ENCODE data around the gene CLPTM1L. TPM values are rescaled to one million over a fixed set of nuclear protein-coding genes. Genes with fewer than 3 reads are reported as not detected.
A peak's percentile ranks its signal among the peaks of the same experiment; 100 is the strongest.

Gene CLPTM1L, protein sequence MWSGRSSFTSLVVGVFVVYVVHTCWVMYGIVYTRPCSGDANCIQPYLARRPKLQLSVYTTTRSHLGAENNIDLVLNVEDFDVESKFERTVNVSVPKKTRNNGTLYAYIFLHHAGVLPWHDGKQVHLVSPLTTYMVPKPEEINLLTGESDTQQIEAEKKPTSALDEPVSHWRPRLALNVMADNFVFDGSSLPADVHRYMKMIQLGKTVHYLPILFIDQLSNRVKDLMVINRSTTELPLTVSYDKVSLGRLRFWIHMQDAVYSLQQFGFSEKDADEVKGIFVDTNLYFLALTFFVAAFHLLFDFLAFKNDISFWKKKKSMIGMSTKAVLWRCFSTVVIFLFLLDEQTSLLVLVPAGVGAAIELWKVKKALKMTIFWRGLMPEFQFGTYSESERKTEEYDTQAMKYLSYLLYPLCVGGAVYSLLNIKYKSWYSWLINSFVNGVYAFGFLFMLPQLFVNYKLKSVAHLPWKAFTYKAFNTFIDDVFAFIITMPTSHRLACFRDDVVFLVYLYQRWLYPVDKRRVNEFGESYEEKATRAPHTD
- total RNA-seq: 100 to 1,000 TPM in 1 of 4 donors, 10 to 100 TPM in 3; 62.6 to 132 (median 93.5) TPM

DNA sequence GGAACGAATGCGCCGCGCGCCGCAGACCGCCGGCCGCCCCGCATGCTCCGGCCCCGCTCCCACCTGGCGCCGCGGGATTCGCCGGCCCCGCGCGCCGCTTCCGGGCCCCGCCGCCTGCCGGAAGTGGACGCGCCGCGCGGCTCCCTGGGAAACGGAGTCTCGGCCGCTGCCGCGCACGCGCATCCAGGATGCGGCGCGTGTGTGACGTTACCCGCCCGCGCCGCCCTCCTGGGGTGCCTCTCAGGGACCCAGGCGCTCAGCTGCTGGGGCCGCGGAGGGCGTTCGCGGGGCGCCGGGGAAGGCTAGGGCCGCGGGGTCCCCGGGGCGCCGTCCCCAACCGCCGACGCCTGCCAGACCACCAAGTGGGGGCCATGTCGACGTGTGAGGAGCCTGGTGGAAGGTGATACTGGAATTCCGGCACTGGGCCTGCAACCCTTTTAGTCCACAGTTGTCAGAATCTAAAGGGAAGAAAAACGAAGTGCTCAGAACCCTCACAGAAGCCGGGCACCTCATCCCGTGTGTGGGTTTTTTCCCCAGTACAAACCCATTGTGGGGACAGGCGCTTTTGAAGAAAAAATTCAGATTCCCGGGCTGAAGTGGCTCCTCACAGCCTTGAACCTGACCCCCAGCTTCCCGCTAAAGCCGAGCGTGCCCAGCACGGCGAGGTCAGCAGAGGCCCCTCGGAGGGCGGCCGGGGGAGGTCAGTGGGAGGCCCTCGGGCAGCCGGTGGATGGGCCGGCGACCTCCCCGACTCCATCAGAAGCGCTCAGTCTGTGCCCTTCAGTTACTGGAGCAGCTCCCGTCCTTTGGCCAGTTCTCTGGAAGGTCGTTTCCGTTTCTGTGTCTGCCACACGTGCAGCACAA is at the start of gene CLPTM1L:
Gene CLPTM1L (minus strand): TSS at position 125 of the 864 bp plus-strand sequence. CDS start 258 bp downstream, outside the sequence.
- Histone ChIP-seq H3K4me1 (peaks cover 23% of the 10 kb centered on the region), H3K9me3 (no peaks in the 10 kb centered on the region), H3K4me3 (peak within 1 kb of the TSS; percentile 95), H3K27me3 (no peaks in the 10 kb centered on the region), H3K27ac (peak within 1 kb of the TSS; percentile 89), H3K36me3 (peaks cover 24% of the 10 kb centered on the region)
- peak; percentile 77 to 80 for TF ChIP-seq POLR2A (IDR thresholded peaks at IDR 0.05)
- TF ChIP-seq EP300 (IDR thresholded peaks at IDR 0.05): no peak
- TF ChIP-seq POLR2AphosphoS5 (IDR thresholded peaks at IDR 0.05): peak in 1 of 3 donors; percentile 64
- TF ChIP-seq, protein P1, sequence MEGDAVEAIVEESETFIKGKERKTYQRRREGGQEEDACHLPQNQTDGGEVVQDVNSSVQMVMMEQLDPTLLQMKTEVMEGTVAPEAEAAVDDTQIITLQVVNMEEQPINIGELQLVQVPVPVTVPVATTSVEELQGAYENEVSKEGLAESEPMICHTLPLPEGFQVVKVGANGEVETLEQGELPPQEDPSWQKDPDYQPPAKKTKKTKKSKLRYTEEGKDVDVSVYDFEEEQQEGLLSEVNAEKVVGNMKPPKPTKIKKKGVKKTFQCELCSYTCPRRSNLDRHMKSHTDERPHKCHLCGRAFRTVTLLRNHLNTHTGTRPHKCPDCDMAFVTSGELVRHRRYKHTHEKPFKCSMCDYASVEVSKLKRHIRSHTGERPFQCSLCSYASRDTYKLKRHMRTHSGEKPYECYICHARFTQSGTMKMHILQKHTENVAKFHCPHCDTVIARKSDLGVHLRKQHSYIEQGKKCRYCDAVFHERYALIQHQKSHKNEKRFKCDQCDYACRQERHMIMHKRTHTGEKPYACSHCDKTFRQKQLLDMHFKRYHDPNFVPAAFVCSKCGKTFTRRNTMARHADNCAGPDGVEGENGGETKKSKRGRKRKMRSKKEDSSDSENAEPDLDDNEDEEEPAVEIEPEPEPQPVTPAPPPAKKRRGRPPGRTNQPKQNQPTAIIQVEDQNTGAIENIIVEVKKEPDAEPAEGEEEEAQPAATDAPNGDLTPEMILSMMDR (IDR thresholded peaks at IDR 0.05): peak in 1 of 2 donors; percentile 11
- peak; percentile 89 for DNase-seq (ENCODE audit: low spot score in 2 of 2)
- 3% methylated on average over 37 of the region's 87 CpGs for WGBS

DNA sequence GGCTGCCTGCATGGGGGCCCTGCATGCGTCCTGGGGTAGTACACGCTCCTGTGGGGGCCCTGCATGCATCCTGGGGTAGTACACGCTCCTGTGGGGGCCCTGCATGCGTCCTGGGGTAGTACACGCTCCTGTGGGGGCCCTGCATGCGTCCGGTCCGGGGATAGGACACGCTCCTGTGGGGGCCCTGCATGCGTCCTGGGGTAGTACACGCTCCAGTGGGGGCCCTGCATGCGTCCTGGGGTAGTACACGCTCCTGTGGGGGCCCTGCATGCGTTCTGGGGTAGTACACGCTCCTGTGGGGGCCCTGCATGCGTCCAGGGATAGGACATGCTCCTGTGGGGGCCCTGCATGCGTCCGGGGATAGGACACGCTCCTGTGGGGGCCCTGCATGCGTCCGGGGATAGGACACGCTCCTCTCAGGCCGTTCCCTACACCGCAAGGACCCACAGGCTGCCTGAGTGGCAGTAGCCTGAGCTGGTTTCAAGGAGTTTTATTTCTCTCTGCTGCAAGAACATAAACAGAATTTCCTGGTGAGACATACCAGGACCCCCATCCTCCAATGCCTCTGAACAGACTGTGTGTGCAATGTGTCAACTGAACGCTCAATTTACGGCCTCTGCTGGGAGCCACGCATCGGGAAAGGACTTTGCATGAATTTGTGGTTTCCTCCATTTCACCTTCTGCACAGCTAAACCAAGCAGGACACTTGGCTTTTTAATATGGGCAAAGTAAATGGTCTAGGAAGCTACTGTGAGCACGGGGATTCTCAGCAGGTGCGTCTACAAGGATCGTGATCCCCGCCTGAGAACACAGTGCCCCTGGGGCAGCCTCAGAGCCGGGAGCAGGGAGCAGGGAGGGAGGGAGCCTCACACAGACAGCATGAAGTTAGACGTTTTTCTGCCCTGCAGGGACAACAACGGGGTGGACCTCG is 48.9 kb upstream of the CLPTM1L start:
- H3K36me3 ChIP-seq: no peaks in the 10 kb centered on the region
- H3K9me3 ChIP-seq: no peaks in the 10 kb centered on the region
- H3K4me3 ChIP-seq: no peak overlapping the region
- TF ChIP-seq, protein P1 (IDR thresholded peaks at IDR 0.05): no peak
- TF ChIP-seq EP300 (IDR thresholded peaks at IDR 0.05) (no peak), POLR2A (IDR thresholded peaks at IDR 0.05) (no peak), POLR2AphosphoS5 (IDR thresholded peaks at IDR 0.05) (no peak)
- peaks cover 73% of the 10 kb centered on the region for H3K27me3 ChIP-seq
- 21% methylated on average over 13 of the region's 36 CpGs for WGBS
- no peak for DNase-seq (ENCODE audit: low spot score in 2 of 2)
- H3K4me1 ChIP-seq: no peaks in the 10 kb centered on the region
- no peak overlapping the region for H3K27ac ChIP-seq

DNA sequence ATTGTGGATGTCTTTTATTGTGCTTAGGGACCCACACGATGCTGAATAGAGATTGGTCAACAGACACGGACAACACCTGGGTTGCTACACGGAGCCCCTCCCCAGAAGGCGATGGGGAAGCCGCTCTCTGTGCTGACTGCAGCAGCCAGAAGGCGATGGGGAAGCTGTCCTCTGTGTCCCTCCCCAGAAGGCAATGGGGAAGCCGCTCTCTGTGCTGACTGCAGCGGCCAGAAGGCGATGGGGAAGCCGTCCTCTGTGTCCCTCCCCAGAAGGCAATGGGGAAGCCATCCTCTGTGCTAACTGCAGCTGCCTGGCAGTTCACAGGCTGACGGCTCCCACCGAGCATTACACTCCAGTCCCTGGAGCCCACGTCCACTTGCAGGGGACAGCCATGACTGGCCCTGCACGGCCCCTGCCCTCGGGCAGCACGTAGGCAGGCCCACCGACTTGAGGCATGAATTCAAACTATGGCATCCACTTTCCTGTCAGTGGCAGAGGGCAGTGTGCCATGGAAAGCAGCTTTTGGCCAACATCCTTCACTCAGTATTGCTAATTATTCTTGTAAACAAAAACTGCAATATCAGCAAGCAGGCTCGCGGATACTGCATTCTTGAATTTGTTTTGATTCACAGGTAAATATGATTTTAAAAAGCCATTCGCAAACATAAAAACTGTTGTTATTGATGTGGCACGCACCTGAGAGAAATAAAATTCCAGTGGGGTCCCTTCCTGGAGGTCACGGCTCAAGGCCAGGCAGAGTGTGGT is 48.1 kb upstream of the CLPTM1L start:
- Histone ChIP-seq H3K9me3 (no peaks in the 10 kb centered on the region), H3K4me3 (no peak overlapping the region), H3K27me3 (peaks cover 73% of the 10 kb centered on the region), H3K36me3 (no peaks in the 10 kb centered on the region), H3K27ac (no peak overlapping the region), H3K4me1 (no peaks in the 10 kb centered on the region)
- TF ChIP-seq, protein P1 (IDR thresholded peaks at IDR 0.05): no peak
- no peak for TF ChIP-seq POLR2AphosphoS5 (IDR thresholded peaks at IDR 0.05)
- TF ChIP-seq POLR2A (IDR thresholded peaks at IDR 0.05): no peak
- no peak for TF ChIP-seq EP300 (IDR thresholded peaks at IDR 0.05)
- 67% methylated on average over 17 of the region's 22 CpGs for WGBS
- no peak for DNase-seq (ENCODE audit: low spot score in 2 of 2)

DNA sequence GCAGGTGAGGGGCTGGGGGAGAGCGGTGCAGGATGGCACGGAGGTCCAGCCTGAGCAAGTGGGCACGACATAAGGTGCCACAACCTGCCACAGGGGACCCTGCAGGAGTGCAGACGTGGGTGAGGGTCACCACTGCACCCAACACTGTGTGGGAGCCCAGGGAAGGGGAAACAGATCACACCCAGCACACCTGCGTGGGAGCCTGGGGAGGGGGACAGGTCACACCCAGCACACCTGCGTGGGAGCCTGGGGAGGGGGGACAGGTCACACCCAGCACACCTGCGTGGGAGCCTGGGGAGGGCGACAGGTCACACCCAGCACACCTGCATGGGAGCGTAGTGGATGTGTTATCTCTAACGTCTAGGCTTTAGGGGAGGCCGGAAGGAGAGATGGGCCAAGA is 47.4 kb upstream of the CLPTM1L start:
- no peaks in the 10 kb centered on the region for H3K36me3 ChIP-seq
- peaks cover 73% of the 10 kb centered on the region for H3K27me3 ChIP-seq
- WGBS: 64% methylated on average over 11 of the region's 11 CpGs

More for the DNA sequence above, 47.4 kb upstream of the CLPTM1L start:
- Histone ChIP-seq H3K4me3 (no peak overlapping the region), H3K4me1 (no peaks in the 10 kb centered on the region), H3K9me3 (no peaks in the 10 kb centered on the region), H3K27ac (no peak overlapping the region)
- no peak for DNase-seq (ENCODE audit: low spot score in 2 of 2)
- no peak for TF ChIP-seq EP300 (IDR thresholded peaks at IDR 0.05)
- no peak for TF ChIP-seq POLR2A (IDR thresholded peaks at IDR 0.05)
- TF ChIP-seq, protein P1 (IDR thresholded peaks at IDR 0.05): no peak
- TF ChIP-seq POLR2AphosphoS5 (IDR thresholded peaks at IDR 0.05): no peak

Measured in suprapubic skin (tissue), 4 donors.